GM19328 (cell line): Measurements from ENCODE around the gene C9orf50.
"Not testable (repeated sequence)": the region's sequence is repeated elsewhere in the genome, so short reads cannot be mapped to it uniquely, and the experiment has no call there.

Experiments used
- ATAC-seq: cut with Tn5 transposase; IDR thresholded peaks from one replicate; pipeline ENCODE4 v1.9.1; 2021; ENCODE audit warnings: mild to moderate bottlenecking, moderate library complexity; ENCODE audit not compliant: unreplicated experiment

Gene C9orf50

GRCh38 chr9:129595311-129595741 lies 25.6 kb downstream of the C9orf50 start:
- ATAC-seq, result no peak

GRCh38 chr9:129594632-129595031 lies 26.3 kb downstream of the C9orf50 start:
- no peak for ATAC-seq

GRCh38 chr9:129592790-129593189 lies 28.1 kb downstream of the C9orf50 start:
- ATAC-seq, result not testable (repeated sequence)

- ATAC-seq, result no peak
Measured at GRCh38 chr9:129591916-129592315, 29.0 kb downstream of the C9orf50 start.

- ATAC-seq, result no peak
Measured at GRCh38 chr9:129590466-129590865, 30.4 kb downstream of the C9orf50 start.

- no peak for ATAC-seq
Measured at GRCh38 chr9:129587487-129588262, 33.2 kb downstream of the C9orf50 start.

GRCh38 chr9:129586685-129587084 lies 34.2 kb downstream of the C9orf50 start:
- ATAC-seq, result no peak

- ATAC-seq, result no peak
Measured at GRCh38 chr9:129586245-129586644, 34.7 kb downstream of the C9orf50 start.

GRCh38 chr9:129585352-129585751 lies 35.5 kb downstream of the C9orf50 start:
- no peak for ATAC-seq

GRCh38 chr9:129584136-129584535 lies 36.8 kb downstream of the C9orf50 start:
- ATAC-seq, result no peak

- ATAC-seq, result no peak
Measured at GRCh38 chr9:129583308-129584038, 37.4 kb downstream of the C9orf50 start.

GRCh38 chr9:129582855-129583254 lies 38.0 kb downstream of the C9orf50 start:
- no peak for ATAC-seq

- no peak for ATAC-seq
Measured at GRCh38 chr9:129581505-129582189, 39.3 kb downstream of the C9orf50 start.

GRCh38 chr9:129580211-129580915 lies 40.5 kb downstream of the C9orf50 start:
- no peak for ATAC-seq

- no peak for ATAC-seq
Measured at GRCh38 chr9:129579294-129579693, 41.6 kb downstream of the C9orf50 start.

- ATAC-seq, result no peak
Measured at GRCh38 chr9:129576546-129577543, 44.1 kb downstream of the C9orf50 start.

GRCh38 chr9:129575818-129576217 lies 45.1 kb downstream of the C9orf50 start:
- ATAC-seq, result no peak

- ATAC-seq, result no peak
Measured at GRCh38 chr9:129574911-129575585, 45.9 kb downstream of the C9orf50 start.

GRCh38 chr9:129573977-129574376 lies 46.9 kb downstream of the C9orf50 start:
- ATAC-seq, result no peak
